Measurements from ENCODE around the gene NFYA.
"Not testable (repeated sequence)": the region's sequence is repeated elsewhere in the genome, so short reads cannot be mapped to it uniquely, and the experiment has no call there.

NFYA gene

DNA sequence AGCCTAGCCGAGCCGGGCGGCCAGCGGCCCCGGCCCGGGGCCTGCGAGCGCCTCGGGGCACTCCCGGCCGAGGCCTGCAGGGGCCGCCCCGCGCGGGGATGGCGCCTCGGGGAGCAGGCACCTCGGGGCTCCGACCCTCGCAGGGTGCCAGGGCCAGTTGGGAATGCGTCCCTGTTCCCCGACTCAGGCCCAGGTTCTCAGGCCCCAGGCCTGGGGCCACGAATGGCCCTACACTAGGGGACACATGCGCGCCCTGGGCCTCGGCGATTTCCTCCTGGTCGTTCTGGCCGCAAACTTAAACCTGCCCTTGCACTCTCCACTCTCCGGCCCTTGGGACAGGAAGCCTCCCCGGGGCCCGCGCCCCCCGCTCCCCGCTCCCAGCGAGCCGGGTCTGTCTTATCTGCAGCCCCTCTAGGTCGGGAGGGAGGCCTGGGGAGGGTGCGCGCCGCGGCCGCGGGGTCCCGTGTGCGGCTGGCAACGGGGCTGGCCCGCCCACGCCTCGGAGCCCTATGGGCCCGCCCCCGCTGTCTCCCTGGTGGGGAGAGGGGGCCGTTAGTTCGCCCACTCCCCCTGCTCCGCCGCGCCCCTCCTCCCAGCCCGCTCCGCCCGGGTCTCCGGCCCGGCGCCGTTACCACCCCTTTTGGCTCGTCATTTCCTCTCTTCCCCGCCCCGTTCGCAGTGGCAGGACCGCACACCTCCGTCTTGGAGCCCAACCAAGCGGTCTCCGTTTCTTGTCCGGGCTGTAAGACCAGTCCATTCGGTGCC, 611 bp downstream of the NFYA start:
- DNase-seq (ENCODE audit: low read depth): no peak

DNA sequence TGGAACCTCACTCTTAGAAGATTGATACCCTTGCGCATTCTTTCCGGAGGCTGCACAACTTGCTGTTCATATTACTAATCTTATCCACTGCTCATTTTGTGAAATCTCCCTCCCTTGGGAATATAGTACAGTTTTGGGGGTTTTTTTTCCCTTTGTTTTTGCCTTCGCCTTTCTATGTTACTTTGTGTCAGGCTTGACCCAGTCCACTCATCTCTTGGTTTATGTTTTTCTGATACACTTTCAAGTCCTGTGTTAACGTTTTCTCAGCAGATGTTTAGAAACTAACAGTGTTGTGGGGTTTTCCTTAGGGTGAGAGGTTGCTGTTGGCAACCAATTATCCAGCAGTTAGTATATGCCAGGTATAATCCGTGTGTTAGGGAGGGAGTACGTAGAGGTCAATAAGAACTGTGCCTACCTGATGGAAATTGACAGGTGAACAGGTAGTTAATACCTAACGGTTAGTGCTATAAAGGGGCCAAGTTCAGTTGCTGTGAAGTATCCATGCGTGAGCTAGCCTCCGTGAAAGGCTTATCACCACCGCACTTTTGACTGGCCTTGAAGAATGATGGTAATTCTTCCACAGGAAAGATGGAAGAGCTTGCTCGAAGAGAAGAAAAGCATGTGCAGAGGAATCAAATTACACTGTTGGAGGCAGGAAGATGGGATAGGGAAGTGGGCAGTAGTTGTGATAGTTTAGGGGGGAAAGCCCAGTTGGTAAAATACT, 1.4 kb downstream of the NFYA start:
- DNase-seq (ENCODE audit: low read depth): no peak

DNA sequence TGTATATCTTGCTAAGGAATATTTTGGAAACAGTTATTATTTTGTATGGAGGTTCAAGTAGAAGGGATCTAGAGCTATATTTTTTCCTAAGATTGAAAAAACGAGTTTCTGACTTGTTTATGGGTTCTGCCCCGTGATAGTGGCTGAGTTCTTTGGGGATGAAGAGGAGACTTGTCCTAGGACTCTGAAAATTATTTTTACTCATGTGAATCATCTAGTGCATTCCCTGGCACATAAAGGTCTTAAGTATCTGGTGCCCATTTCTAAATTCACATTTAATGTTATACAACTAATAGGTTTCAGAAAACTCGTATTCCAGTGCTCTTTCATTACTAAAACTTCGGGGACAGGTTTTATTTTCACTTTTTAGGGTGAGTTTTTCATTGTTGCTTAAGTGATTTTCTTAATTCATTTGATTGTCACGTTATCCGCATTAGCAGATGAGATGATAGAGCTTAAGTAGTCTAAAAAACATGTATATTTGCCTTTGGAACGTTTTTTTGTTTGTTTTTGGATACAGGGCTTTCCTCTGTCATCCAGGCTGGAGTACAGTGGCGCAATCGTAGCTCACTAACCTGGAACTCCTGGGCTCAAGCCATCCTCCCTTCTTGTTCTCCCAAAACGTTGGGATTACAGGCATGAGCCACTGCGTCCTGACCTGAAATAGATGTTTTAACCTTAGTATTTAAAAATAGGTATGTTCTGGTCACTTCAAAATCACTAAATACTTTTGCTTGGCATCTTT, 2.1 kb downstream of the NFYA start:
- no peak for DNase-seq (ENCODE audit: low read depth)

DNA sequence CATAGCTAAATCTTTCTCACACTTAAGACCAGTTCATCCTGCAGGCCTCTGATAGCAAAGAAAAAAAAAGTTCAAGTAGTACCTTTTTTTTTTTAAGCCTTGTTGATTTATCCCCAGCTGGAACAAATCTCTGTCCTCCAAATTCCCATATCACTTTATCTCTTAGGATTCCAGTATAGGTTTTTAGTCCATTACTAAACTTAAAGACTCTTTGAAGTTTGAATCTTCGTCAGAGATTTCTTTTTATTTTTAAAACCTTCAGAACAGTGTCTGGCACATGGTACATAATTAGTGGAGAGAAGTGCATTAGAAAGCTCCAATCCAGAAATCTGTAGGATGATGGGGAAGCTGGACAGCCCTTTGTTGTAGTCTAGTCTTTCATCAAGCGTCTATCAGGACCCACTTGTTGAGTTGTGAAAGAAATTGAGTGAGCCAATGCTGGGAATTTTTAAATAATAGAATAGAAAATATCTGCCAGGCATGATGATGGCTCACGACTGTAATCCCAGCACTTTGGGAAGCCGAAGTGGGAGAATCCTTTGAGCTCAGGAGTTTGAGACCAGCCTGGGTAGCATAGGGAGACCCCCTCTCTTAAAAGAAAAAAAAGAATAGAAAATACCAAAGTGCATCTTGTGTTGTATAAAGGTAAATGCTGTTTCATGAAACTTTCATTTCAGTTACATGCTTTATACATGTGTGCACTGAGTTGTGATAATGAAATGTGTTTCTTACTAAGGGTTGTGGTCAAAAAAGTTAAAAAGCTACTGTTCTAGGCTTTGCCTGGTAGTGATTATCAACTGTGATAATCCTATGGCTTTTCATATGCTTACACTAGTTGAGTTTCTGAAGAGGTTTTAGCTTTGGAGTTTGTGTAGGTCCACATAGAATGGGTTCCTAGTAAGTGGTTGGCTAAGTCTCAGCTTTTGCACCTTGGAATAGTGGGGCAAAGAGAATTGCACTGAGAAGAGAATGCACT, 3.2 kb downstream of the NFYA start:
- no peak for DNase-seq (ENCODE audit: low read depth)

DNA sequence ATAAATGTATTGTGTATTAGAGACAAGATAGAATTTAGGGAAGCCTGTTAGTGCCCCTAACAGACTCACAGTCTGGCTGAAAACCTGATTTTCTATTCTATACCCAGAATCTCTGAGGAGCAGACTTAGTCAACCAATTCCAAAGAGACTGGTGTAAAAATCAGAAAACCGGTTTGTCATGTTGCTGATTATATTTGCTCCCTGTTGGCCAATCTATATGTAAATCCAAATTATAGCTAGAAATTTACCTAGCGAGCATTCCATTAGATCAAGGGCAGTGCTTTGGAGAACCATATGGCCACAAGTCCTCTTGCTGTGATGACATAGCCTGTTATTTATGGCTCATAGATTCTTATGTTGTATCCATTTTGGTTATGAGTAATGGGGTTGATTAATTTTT, 4.8 kb downstream of the NFYA start:
- DNase-seq (ENCODE audit: low read depth): no peak

DNA sequence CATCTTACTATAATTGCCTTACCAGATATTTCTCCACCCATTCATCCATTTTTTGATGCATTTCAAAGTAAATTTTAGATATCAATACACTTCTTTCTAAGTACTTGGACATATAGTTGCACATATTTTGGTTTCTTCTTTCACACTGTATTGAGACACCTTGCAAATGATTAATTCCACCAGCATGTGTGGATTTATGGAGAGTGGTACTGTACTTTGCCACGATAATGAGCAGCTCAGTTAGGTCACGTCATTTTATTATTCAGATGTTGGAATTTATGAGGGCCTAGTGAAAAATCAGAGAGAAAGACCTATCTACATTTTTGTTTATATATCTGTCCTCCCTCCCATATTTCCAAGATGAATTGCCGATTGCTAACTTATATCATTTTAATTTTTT, 5.3 kb downstream of the NFYA start:
- no peak for DNase-seq (ENCODE audit: low read depth)

DNA sequence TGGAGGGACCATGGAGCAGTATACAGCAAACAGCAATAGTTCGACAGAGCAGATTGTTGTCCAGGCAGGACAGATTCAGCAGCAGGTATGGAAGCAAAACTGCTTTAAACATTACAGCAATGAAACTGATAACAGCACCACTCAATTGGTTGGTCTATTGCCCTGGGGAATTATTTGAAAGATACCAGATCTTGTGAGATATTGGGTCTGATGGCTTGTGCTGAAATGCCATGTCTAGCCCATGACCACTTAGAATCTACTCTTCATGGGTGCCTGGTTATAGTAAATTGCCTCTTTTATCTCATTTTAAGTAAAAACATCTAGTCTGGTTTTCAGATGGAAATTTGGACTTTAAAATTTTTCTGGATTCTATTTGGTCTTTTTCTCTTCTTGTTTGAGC, 6.3 kb downstream of the NFYA start:
- no peak for DNase-seq (ENCODE audit: low read depth)

DNA sequence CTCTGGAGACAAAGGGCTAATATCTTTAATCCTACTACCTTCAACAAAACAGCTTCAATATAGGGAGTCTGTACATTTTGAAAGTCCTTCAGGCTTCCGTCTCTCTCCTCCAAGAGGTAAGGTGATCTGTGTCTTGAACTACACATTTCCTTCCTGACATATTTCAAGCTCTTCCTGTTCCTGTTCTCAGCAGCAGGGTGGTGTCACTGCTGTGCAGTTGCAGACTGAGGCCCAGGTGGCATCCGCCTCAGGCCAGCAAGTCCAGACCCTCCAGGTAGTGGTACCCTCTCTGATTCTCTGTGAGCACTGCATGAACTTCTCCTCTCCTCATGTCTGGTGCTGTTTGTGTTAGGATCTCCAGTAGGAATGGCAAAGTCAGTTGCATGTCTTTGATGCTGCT, 7.8 kb downstream of the NFYA start:
- DNase-seq (ENCODE audit: low read depth): no peak

DNA sequence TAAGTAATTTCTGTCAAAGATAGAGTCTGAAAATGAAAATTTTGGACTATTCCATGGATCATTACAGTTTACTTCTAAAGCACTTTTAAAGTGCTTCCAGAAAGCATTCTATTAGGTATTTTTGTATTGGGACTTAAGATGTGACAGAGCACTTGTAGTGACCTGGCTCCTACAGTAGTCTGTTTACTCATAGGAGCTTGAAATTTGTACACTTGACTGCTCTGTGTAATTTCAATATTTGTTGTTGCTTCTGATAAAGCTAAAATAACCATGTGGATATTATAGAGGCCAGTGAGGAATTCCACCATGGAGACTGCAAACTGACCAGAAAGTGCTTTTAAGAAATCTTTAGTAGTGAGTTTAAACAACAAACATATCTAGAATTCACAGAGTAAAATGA, 10.3 kb downstream of the NFYA start:
- no peak for DNase-seq (ENCODE audit: low read depth)

DNA sequence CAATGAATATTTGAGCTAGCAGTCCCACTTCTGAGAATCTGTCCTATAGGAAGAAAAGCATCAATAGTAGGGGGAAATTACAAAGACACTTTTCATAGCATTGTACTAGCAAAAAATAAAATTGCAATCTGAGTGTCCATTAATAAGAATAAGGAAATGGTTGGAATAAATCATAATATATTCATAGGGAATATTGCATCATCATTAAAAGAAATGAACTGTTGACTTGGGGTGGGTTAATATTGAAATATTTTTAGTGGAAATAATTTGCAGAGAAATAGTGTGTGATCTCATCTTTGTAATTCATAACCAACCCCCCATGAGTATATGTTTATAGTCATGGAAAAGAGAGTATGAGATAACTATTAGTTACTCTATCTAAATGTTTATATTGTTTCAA, 12.4 kb downstream of the NFYA start:
- no peak for DNase-seq (ENCODE audit: low read depth)

DNA sequence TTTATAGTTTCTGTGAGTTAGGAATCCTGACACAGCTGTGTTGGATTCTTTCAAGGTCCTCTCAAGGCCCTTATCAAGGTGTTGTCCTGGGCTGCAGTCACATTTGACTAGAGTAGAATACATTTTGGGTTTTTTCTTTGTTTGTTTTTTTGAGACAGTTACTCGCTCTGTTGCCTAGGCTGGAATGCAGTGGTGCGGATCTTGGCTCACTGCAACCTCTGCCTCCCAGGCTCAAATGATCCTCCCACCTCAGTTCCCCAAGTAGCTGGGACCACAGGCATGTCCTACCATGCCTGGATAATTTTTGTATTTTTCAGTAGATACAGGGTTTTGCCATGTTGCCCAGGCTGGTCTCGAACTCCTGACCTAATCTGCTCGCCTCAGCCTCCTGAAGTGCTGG, 15.7 kb downstream of the NFYA start:
- no peak for DNase-seq (ENCODE audit: low read depth)

DNA sequence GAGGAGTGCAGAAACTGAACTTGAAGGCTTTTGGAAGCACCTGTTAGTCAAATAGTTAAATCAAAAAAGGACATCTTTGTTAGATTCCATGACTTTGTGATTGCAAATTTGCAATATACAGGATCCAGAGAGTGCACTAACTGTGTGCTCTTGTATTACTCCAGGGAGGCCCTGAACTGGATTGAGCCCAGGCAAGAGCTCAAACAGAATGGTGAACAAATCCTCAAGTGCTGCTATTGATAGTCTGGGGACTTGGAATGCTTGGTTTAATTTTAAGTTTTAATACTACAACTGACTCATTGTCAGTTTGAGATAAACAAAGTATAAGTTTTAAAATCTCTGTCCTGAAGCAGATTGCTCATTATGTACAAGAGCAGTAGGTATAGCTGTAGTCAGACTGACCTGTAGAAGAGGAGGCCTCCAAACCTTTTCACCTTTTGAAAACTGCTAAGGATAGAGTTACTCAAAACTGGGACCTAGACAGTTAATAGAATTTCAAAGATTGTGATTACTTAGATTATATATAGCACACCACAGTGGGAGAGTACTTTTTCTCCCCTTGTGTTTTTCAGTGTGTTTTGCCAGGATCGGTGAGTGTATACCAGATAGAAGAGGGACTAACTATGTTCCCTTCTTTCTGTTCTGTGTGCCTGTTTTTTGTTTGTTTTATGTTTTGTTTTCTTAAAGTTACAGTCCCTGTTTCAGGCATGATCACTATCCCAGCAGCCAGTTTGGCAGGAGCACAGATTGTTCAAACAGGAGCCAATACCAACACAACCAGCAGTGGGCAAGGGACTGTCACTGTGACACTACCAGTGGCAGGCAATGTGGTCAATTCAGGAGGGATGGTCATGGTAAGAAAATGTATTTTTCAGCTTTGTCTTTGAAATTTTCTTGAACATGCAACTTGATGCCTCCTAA, 18.3 kb downstream of the NFYA start:
- no peak for DNase-seq (ENCODE audit: low read depth)

DNA sequence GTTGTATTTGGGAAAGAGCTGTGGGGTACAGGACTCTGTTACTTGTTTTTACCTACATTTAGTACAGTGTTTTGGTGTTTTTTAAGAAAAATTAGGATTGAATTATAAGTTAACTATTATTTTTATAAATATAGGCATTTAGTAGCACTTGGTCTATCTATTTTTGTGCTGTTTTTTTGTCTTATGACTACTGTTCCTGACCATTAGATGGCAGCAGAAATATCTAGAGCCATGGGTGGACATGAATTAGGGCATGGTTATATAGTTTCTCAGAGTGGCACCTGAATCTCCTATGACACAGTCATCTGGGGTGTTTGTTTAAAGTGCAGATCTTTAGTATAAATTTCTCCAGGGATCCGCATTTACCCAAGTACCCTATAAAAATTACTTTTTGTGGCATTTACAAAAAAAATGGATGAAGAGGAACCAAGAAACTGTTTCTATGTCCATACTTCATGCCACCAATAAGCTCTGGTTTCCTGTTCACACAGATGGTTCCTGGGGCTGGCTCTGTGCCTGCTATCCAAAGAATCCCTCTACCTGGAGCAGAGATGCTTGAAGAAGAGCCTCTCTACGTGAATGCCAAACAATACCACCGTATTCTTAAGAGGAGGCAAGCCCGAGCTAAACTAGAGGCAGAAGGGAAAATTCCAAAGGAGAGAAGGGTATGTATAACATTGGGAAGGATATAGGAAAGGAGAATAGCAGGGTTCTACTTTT, 19.8 kb downstream of the NFYA start:
- no peak for DNase-seq (ENCODE audit: low read depth)

DNA sequence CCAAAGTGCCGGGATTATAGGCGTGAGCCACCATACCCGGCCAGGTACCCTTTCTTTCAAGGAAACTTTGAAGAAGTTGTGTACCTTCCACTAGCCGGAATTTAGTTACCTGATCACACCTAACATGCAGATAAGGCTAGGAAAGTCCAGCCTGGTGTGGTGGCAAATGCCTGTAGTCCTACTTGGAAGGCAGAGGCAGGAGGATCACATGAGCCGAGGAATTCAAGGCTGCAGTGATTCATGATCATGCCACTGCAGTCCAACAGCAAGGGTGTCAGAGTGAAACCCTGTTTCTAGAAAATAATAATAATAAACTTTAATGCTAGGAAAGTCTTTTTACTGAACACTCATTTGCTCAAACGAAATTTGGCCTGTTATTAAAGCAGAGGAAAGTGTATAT, 21.0 kb downstream of the NFYA start:
- DNase-seq (ENCODE audit: low read depth): no peak

DNA sequence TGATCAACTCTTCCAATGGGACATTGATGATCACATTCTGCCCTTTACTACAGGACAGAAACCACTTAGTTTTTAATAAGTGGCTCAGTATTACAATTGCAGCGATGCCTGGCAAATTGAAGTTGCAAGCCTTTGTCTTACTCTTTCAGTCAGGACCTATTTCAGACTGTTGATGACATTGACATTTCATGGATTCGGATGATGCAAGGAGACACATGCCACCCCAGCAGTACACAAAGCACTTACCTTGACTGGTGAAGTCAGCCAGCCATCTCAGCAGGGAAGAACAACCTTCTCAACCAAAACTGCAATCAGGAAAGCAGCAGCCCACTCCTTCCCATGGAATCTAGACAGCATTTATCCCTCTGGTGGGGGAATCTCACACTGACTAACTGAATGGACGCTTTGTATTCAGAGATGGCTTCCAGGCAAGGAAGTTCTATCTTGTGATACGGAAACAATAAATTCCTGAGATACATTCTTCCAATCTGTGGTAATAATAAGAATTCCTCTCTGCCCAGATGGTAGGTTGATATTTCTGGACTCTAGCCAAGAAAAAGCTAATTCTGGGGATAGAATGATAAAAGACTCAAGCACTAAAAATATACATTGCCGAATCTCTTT, 24.8 kb downstream of the NFYA start:
- no peak for DNase-seq (ENCODE audit: low read depth)

DNA sequence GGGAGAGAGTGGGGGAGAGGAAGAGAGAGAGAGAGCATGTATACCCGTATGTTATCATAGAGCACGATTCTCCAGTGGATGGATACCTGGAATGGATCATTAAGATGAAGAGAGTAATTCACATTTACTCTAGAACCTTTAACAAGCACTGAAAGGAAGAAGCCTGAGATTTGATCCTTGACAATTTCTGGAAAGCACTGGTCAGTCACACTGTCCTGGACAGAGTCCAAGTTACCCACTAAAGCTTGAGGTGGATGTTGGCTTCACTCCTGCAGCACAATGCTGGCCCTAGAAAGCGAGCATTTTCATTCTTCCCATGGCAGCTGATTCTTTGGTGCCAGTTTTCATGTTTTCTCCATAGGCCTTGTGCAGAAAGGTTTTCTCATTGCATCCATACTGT, 25.6 kb downstream of the NFYA start:
- no peak for DNase-seq (ENCODE audit: low read depth)

DNA sequence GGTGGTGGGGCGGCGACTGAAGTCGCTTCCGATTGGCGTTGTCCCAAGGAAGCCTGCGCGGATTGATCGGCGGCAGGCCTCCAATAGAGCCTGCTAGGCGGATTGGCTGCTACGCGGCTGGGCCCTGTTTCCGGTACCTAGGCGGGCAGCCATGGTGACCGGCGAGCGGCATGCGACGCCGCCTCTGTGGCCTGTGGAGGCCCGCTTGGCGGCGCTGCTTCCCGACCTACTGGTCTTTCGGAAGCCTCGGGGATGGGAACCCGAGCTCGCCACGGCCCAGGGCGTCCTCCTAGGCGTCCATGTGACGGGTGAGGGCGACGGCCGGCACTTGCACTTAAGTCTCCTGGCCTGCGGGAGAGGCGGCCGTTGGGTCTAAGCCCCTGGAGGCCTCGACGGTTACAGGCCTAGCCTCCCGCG, 28.1 kb downstream of the NFYA start:
- no peak for DNase-seq (ENCODE audit: low read depth)

DNA sequence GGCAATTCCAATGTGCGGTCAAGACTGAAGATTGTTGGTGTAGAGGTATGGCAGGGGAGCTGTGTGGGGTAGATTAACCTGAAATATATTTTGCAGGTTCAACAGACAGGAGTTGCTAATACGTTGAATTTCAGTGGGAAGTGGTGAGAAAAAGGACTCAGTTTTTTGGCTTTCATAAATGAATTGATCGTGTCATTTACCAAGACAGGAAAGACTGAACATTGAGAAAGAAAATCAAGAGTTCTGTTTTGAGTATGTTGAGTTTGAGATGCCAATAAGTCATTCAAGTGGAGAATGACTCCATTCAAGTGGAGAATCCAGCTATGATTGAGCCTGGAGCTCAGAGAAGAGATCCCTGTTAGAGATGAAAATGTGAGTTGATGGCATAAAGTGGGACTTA, 31.1 kb downstream of the NFYA start:
- no peak for DNase-seq (ENCODE audit: low read depth)

DNA sequence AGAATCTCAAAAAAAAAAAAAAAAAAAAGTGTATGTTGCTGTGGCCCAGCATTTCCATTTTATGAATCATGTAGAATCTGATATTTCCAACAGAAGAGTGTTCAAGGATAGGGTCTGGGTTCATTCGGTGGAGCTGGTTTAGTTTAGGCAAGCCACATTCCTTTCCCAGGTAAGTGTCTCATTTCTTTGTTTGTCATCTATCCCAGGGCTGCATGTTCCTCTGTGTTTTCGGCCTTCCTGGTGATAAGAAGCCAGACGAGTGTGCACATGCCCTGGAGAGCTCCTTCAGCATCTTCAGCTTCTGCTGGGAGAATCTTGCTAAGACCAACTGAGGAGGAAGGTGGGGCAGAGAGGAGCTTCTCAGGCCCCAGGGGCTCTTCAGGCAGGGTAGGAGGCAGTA, 38.2 kb downstream of the NFYA start:
- DNase-seq (ENCODE audit: low read depth): no peak

DNA sequence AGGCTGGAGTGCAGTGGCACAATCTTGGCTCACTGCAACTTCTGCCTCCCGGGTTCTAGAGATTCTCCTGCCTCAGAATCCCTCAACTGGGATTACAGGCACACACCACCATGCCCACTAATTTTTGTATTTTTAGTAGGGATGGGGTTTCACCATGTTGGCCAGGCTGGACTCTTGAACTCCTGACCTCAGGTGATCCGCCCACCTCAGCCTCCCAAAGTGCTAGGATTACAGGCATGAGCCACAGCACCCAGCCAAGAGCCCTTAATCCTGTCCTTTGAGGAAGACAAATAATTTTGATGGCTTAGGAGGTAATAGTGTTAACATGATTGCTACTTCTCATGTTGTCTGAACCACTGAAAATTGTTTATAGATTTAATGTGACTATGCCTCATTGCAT, 42.3 kb downstream of the NFYA start:
- not testable (repeated sequence) for DNase-seq (ENCODE audit: low read depth)

All from HS-5 (cell line).